Renal cortex interstitium (tissue), 11 donors: ENCODE measurements around the gene VPS37B. TPM values are rescaled to one million over a fixed set of nuclear protein-coding genes. Genes with fewer than 3 reads are reported as not detected.

Source experiments
- DNase-seq, 11 donors: peaks; one replicate each; pipeline ENCODE4 v3.0.0-alpha.2; 2013; ENCODE audit warnings: low read depth in 9 of 11, low spot score in 4 of 11; ENCODE audit errors: extremely low read depth in 1 of 11
- polyA plus RNA-seq, 3 donors: library from polyadenylated mRNA; unstranded; fragments of 120-200 nt; gene quantifications; one replicate each; pipeline ENCODE4 v1.2.1, GENCODE V29; 2013; ENCODE audit not compliant: insufficient read length in 3 of 3

Gene VPS37B
- polyA plus RNA-seq, 3 donors: 23.4 to 32.6 (median 26.1) TPM

GRCh38 chr12:122871851-122872780 is 23.8 kb downstream of the VPS37B start:
- DNase-seq: no peak

- DNase-seq: no peak
Observed at GRCh38 chr12:122870867-122871664, 24.9 kb downstream of the VPS37B start.

- DNase-seq: no peak
Observed at GRCh38 chr12:122870163-122870842, 25.6 kb downstream of the VPS37B start.

- DNase-seq: no peak
Observed at GRCh38 chr12:122869207-122869973, 26.5 kb downstream of the VPS37B start.

- DNase-seq: no peak
Observed at GRCh38 chr12:122868471-122869177, 27.3 kb downstream of the VPS37B start.

GRCh38 chr12:122867691-122868461 is 28.0 kb downstream of the VPS37B start:
- DNase-seq: no peak

GRCh38 chr12:122866950-122867607 is 28.8 kb downstream of the VPS37B start:
- DNase-seq: no peak

- DNase-seq: no peak
Observed at GRCh38 chr12:122866379-122866778, 29.5 kb downstream of the VPS37B start.

- DNase-seq: no peak
Observed at GRCh38 chr12:122865268-122866231, 30.4 kb downstream of the VPS37B start.

GRCh38 chr12:122864894-122865253 is 31.1 kb downstream of the VPS37B start:
- DNase-seq: no peak

GRCh38 chr12:122862872-122863701 is 32.8 kb downstream of the VPS37B start:
- no peak for DNase-seq

GRCh38 chr12:122862110-122862634 is 33.8 kb downstream of the VPS37B start:
- no peak for DNase-seq

GRCh38 chr12:122861587-122861970 is 34.3 kb downstream of the VPS37B start:
- no peak for DNase-seq

- no peak for DNase-seq
Observed at GRCh38 chr12:122860854-122861586, 34.9 kb downstream of the VPS37B start.
